ENCODE results near the gene FAM20A. TPM values are rescaled to one million over a fixed set of nuclear protein-coding genes. Genes with fewer than 3 reads are reported as not detected.

The FAM20A gene
- total and polyA plus RNA-seq, 7 donors = 0.46 to 10.0 (median 5.4) TPM

DNA sequence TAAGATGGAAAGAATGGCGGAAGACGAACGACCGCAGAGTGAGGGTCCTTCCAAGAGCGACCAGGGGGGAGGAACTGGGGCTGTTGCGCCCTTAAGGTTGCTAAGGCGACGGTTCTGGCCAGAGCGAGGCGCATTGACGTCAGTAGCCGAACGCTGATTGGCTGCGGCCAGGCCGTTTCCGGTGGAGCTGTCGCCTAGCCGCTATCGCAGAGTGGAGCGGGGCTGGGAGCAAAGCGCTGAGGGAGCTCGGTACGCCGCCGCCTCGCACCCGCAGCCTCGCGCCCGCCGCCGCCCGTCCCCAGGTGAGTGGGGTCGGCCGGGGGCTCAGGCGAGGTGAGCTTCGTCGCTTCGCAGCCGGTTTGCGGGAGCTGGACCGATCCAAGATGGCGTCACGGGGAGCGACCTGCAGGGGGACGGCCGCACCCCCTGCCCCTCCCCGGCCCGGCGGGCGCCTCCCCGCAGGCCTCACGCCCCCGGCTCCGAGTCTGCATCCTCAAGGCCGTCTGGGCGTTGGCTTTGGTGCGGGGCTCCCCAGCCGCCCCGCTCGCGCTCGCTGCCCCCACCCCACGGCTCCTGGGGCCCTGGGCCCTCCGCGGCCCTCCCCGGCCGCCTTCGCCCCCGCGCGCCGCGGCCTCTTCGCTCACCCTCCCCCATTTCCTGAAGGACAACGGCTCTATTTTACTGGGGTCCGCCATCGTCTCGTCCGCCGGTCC, 88.8 kb downstream of the FAM20A start, which contains the start of gene PRKAR1A:
PRKAR1A (plus strand) TSS at position 184 of the 713 bp plus-strand sequence. CDS start 2,970 bp downstream, outside the sequence.
- no peaks in the 10 kb centered on the region for H3K27me3 ChIP-seq
- intact Hi-C loops (cut with DNase I) = loop anchor here (5.0 kb wide), 3 partner anchors 55 to 475 kb away; partner anchors contain the start of genes AMZ2, KPNA2 and WIPI1
- peak within 1 kb of the TSS; percentile 97 to 99 (median 98) for H3K27ac ChIP-seq
- TF ChIP-seq POLR2A (IDR thresholded peaks at IDR 0.05) (peak; percentile 74 to 84), POLR2AphosphoS5 (IDR thresholded peaks at IDR 0.05) (peak; percentile 95 to 98 (median 96)), EP300 (IDR thresholded peaks at IDR 0.05) (peak in 2 of 4 donors; percentile 7 to 58)
- TF ChIP-seq, protein P1, sequence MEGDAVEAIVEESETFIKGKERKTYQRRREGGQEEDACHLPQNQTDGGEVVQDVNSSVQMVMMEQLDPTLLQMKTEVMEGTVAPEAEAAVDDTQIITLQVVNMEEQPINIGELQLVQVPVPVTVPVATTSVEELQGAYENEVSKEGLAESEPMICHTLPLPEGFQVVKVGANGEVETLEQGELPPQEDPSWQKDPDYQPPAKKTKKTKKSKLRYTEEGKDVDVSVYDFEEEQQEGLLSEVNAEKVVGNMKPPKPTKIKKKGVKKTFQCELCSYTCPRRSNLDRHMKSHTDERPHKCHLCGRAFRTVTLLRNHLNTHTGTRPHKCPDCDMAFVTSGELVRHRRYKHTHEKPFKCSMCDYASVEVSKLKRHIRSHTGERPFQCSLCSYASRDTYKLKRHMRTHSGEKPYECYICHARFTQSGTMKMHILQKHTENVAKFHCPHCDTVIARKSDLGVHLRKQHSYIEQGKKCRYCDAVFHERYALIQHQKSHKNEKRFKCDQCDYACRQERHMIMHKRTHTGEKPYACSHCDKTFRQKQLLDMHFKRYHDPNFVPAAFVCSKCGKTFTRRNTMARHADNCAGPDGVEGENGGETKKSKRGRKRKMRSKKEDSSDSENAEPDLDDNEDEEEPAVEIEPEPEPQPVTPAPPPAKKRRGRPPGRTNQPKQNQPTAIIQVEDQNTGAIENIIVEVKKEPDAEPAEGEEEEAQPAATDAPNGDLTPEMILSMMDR (IDR thresholded peaks at IDR 0.05) = no peak
- H3K36me3 ChIP-seq = peaks cover 0 to 19% (median 2%) of the 10 kb centered on the region in 4 donors
- 1% methylated on average over 81 of the region's 81 CpGs for WGBS, 2 donors
- peaks cover 0 to 32% (median 27%) of the 10 kb centered on the region in 4 donors for H3K4me1 ChIP-seq
- peak within 1 kb of the TSS; percentile 72 to 95 (median 88) for H3K4me3 ChIP-seq
- no peaks in the 10 kb centered on the region for H3K9me3 ChIP-seq
- DNase-seq = peak; percentile 98

DNA sequence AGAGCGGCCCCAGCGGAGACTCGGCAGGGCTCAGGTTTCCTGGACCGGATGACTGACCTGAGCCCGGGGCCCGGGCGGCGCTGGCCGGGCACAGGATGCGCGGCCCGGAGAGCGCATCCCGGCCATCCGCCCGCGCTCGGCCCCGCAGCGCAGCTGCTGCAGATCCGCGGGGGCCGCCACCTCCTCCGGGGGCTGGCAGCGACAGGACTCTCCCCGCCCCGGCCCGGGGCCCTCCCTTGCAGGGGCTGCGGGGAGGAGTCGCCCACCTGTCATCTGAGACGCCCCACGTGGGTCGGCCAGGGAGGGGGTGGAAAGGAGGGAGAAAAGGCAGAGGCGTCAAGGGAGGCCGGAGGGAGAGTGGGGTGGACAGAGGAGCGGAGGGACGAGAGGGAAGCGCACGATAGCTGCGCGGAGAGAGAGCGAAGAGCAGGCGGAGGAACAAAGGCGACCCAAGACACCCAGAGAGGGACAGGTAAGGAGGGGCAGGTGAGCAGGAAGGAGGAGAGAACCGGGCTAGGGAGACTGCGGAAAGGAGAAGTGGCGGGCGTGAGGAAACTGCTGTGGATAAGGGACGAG, 89.4 kb downstream of the FAM20A start:
- H3K4me1 ChIP-seq = peaks cover 0 to 32% (median 27%) of the 10 kb centered on the region in 4 donors
- H3K9me3 ChIP-seq = no peaks in the 10 kb centered on the region
- H3K27ac ChIP-seq = peak overlapping the region; percentile 97 to 99 (median 98)
- H3K36me3 ChIP-seq = peaks cover 0 to 12% (median 0%) of the 10 kb centered on the region in 4 donors
- peak overlapping the region; percentile 72 to 95 (median 88) for H3K4me3 ChIP-seq
- TF ChIP-seq POLR2AphosphoS5 (IDR thresholded peaks at IDR 0.05) (peak in 1 of 4 donors; percentile 30), EP300 (IDR thresholded peaks at IDR 0.05) (no peak)
- H3K27me3 ChIP-seq = no peaks in the 10 kb centered on the region
- 0 to 1% methylated on average over 49 of the region's 49 CpGs for WGBS, 2 donors
- DNase-seq = peak; percentile 93
- intact Hi-C loops (cut with DNase I) = loop anchor here (5.0 kb wide), 3 partner anchors 54 to 474 kb away; partner anchors contain the start of genes AMZ2, KPNA2 and WIPI1

DNA sequence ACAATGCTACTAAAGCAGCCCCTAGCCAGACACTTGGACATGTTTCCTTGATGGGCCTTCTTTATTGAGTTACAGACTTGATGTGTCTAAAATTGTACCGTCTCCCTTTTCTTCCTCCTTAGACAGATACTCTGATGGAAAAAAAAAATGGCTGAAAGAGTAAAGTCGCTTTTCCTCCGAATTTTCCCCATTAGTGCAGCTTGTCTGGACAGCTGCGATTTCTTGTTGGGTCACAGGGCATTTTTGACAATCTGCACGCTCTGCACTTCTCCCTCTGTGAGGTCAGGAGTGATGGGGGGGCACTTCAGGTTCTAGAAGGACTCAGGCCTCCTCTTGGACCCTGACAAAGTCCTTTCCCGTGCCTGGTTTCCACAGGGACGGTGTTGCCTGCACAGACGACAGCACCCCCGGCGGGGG, 89.9 kb downstream of the FAM20A start:
- TF ChIP-seq, protein P1 (IDR thresholded peaks at IDR 0.05) = no peak
- no peak for TF ChIP-seq POLR2A (IDR thresholded peaks at IDR 0.05)
- no peak for TF ChIP-seq POLR2AphosphoS5 (IDR thresholded peaks at IDR 0.05)
- TF ChIP-seq EP300 (IDR thresholded peaks at IDR 0.05) = no peak
- intact Hi-C loops (cut with DNase I) = loop anchor here (5.0 kb wide), 3 partner anchors 54 to 474 kb away; partner anchors contain the start of genes AMZ2, KPNA2 and WIPI1
- Histone ChIP-seq H3K4me1 (peaks cover 0 to 32% (median 27%) of the 10 kb centered on the region in 4 donors), H3K4me3 (peak overlapping the region; percentile 72 to 95 (median 88)), H3K27me3 (no peaks in the 10 kb centered on the region), H3K27ac (peak overlapping the region; percentile 97 to 99 (median 98)), H3K36me3 (peaks cover 0 to 7% (median 0%) of the 10 kb centered on the region in 4 donors), H3K9me3 (no peaks in the 10 kb centered on the region)
- WGBS, 2 donors = 3 to 11% methylated on average over 10 of the region's 10 CpGs
- no peak for DNase-seq

- Histone ChIP-seq H3K4me1 (peaks cover 0 to 16% (median 13%) of the 10 kb centered on the region in 4 donors), H3K4me3 (no peak overlapping the region), H3K27ac (no peak overlapping the region), H3K27me3 (no peaks in the 10 kb centered on the region), H3K36me3 (no peaks in the 10 kb centered on the region), H3K9me3 (no peaks in the 10 kb centered on the region)
- TF ChIP-seq POLR2A (IDR thresholded peaks at IDR 0.05) (no peak), EP300 (IDR thresholded peaks at IDR 0.05) (no peak), POLR2AphosphoS5 (IDR thresholded peaks at IDR 0.05) (no peak)
- TF ChIP-seq, protein P1 (IDR thresholded peaks at IDR 0.05) = no peak
- peak; percentile 74 for DNase-seq
- intact Hi-C loops (cut with DNase I) = loop anchor here (5.0 kb wide), 3 partner anchors 52 to 472 kb away; partner anchors contain the start of genes AMZ2, KPNA2 and WIPI1
- WGBS, 2 donors = 51 to 62% methylated on average over 9 of the region's 9 CpGs
Measured at GRCh38 chr17:68509141-68510057, 91.8 kb downstream of the FAM20A start.

Measured in sigmoid colon (tissue), 7 donors.